ENCODE results near the gene RASSF1. TPM values are rescaled to one million over a fixed set of nuclear protein-coding genes. Genes with fewer than 3 reads are reported as not detected.

RASSF1 gene
- total RNA-seq, 1 donor from 2014 or later = 13.8 TPM

- H3K27me3 Mint-ChIP-seq = no peaks in the 10 kb centered on the region
- H3K4me3 Mint-ChIP-seq = peak overlapping the region; percentile 85
- H3K36me3 Mint-ChIP-seq = no peaks in the 10 kb centered on the region
- DNase-seq (ENCODE audit: extremely low spot score, unreplicated experiment) = no peak
- no peak for TF ChIP-seq CTCF (conservative IDR thresholded peaks at IDR 0.05)
- peak overlapping the region; percentile 50 for H3K27ac Mint-ChIP-seq
- H3K9me3 Mint-ChIP-seq = no peaks in the 10 kb centered on the region
- H3K4me1 Mint-ChIP-seq (ENCODE audit: unreplicated experiment) = peaks cover 3% of the 10 kb centered on the region
These were observed 24.0 kb upstream of the RASSF1 start for GRCh38 chr3:50364573-50365079.

- Mint-ChIP-seq H3K4me1 (ENCODE audit: unreplicated experiment) (peaks cover 26% of the 10 kb centered on the region), H3K4me3 (peak overlapping the region; percentile 98), H3K36me3 (no peaks in the 10 kb centered on the region), H3K27me3 (no peaks in the 10 kb centered on the region), H3K27ac (peak overlapping the region; percentile 95), H3K9me3 (no peaks in the 10 kb centered on the region)
- no peak for DNase-seq (ENCODE audit: extremely low spot score, unreplicated experiment)
- TF ChIP-seq CTCF (conservative IDR thresholded peaks at IDR 0.05) = no peak
These were observed 19.1 kb upstream of the RASSF1 start for GRCh38 chr3:50359760-50360110.

- H3K4me1 Mint-ChIP-seq (ENCODE audit: unreplicated experiment) = peaks cover 26% of the 10 kb centered on the region
- DNase-seq (ENCODE audit: extremely low spot score, unreplicated experiment) = peak; percentile 93
- no peak for TF ChIP-seq CTCF (conservative IDR thresholded peaks at IDR 0.05)
- no peaks in the 10 kb centered on the region for H3K27me3 Mint-ChIP-seq
- no peaks in the 10 kb centered on the region for H3K9me3 Mint-ChIP-seq
- H3K4me3 Mint-ChIP-seq = peak within 1 kb of the TSS; percentile 98
- peak within 1 kb of the TSS; percentile 95 for H3K27ac Mint-ChIP-seq
- H3K36me3 Mint-ChIP-seq = no peaks in the 10 kb centered on the region
These were observed 18.5 kb upstream of the RASSF1 start, which contains the start of gene TMEM115 for GRCh38 chr3:50358911-50359759. Gene TMEM115 (minus strand): TSS chr3:50359521. CDS start chr3:50359063, 458 bp downstream.

GRCh38 chr3:50358355-50358910 is 17.8 kb upstream of the RASSF1 start:
- Mint-ChIP-seq H3K36me3 (no peaks in the 10 kb centered on the region), H3K9me3 (no peaks in the 10 kb centered on the region), H3K27me3 (no peaks in the 10 kb centered on the region), H3K4me1 (ENCODE audit: unreplicated experiment) (peaks cover 26% of the 10 kb centered on the region), H3K27ac (peak overlapping the region; percentile 85), H3K4me3 (peak overlapping the region; percentile 98)
- DNase-seq (ENCODE audit: extremely low spot score, unreplicated experiment) = no peak
- no peak for TF ChIP-seq CTCF (conservative IDR thresholded peaks at IDR 0.05)

GRCh38 chr3:50357481-50357880 is 16.8 kb upstream of the RASSF1 start:
- Mint-ChIP-seq H3K4me1 (ENCODE audit: unreplicated experiment) (peaks cover 30% of the 10 kb centered on the region), H3K27ac (no peak overlapping the region), H3K4me3 (peak overlapping the region; percentile 98), H3K27me3 (no peaks in the 10 kb centered on the region), H3K9me3 (no peaks in the 10 kb centered on the region), H3K36me3 (no peaks in the 10 kb centered on the region)
- no peak for DNase-seq (ENCODE audit: extremely low spot score, unreplicated experiment)
- TF ChIP-seq CTCF (conservative IDR thresholded peaks at IDR 0.05) = no peak
